OCI-LY7 (cell line): ENCODE results near the gene WDR37. TPM values are rescaled to one million over a fixed set of nuclear protein-coding genes. Genes with fewer than 3 reads are reported as not detected.
"Not testable (repeated sequence)": the region's sequence is repeated elsewhere in the genome, so short reads cannot be mapped to it uniquely, and the experiment has no call there.

Source experiments
- BruUV-seq: library from RNA; stranded (reverse); fragments of 400-500 nt; replicated peaks from 2 replicates; lab custom pipeline; 2021; lab: Mats Ljungman, UMichigan
- CTCF ChIA-PET: fragments of 300-600 bp; sonication (Branson Sonifier 250); formaldehyde crosslinking; loops from one replicate; lab custom pipeline; 2022; ENCODE audit warnings: antibody characterized with exemption; ENCODE audit not compliant: unreplicated experiment; lab: Charles Lee
- POLR2A ChIA-PET: fragments of 300-600 bp; sonication (Branson Sonifier 250); formaldehyde crosslinking; loops from one replicate; lab custom pipeline; 2022; ENCODE audit warnings: antibody characterized with exemption; lab: Charles Lee
- DNase-seq: peaks from one replicate; pipeline ENCODE4 v3.0.0-alpha.2; 2015; ENCODE audit warnings: low spot score
- H2AFZ ChIP-seq: fragments of 200-600 bp; sonication (generic), shearing (Covaris generic); 2 replicates; pipeline ENCODE4 v1.6.1; 2014; ENCODE audit warnings: mild to moderate bottlenecking, antibody characterized with exemption, low read length, moderate library complexity
- H3K27ac ChIP-seq: fragments of 200-600 bp; sonication (generic); 2 replicates; pipeline ENCODE4 v1.5.1; 2014; ENCODE audit warnings: mixed run types, low read depth, mild to moderate bottlenecking, moderate library complexity, low read length, inconsistent platforms; ENCODE audit not compliant: poor library complexity, severe bottlenecking
- H3K36me3 ChIP-seq: fragments of 200-600 bp; sonication (generic); 2 replicates; pipeline ENCODE4 v1.6.1; 2014; ENCODE audit warnings: mild to moderate bottlenecking, antibody characterized with exemption, low read length, moderate library complexity, mixed read lengths; ENCODE audit not compliant: insufficient read depth
- H3K4me1 ChIP-seq: fragments of 200-600 bp; sonication (generic); 2 replicates; pipeline ENCODE4 v1.5.1; 2014; ENCODE audit warnings: mild to moderate bottlenecking, low read length; ENCODE audit not compliant: insufficient read depth, poor library complexity, severe bottlenecking
- H3K4me2 ChIP-seq: fragments of 200-600 bp; sonication (generic); 2 replicates; pipeline ENCODE4 v1.6.1; 2014; ENCODE audit warnings: mild to moderate bottlenecking, low read length
- H3K4me3 ChIP-seq: fragments of 200-600 bp; sonication (generic); 2 replicates; pipeline ENCODE4 v1.5.1; 2014; ENCODE audit warnings: mild to moderate bottlenecking, low read depth, low read length; ENCODE audit not compliant: poor library complexity, severe bottlenecking
- H3K79me2 ChIP-seq: fragments of 200-600 bp; sonication (generic); 2 replicates; pipeline ENCODE4 v1.6.1; 2016; ENCODE audit warnings: low read depth, mild to moderate bottlenecking, low read length, moderate library complexity, mixed read lengths; ENCODE audit not compliant: insufficient read depth
- H3K9me2 ChIP-seq: fragments of 200-600 bp; sonication (generic); 2 replicates; pipeline ENCODE4 v1.6.1; 2016; ENCODE audit warnings: mild to moderate bottlenecking, low read length, mixed read lengths; ENCODE audit not compliant: insufficient read depth
- H3K9me3 ChIP-seq: fragments of 200-600 bp; sonication (generic); 2 replicates; pipeline ENCODE4 v1.6.1; 2014; ENCODE audit warnings: mild to moderate bottlenecking, mixed run types, low read length, mixed read lengths
- H4K20me1 ChIP-seq: fragments of 200-600 bp; sonication (generic); 2 replicates; pipeline ENCODE4 v1.6.1; 2014; ENCODE audit warnings: mild to moderate bottlenecking, antibody characterized with exemption, low read length, moderate library complexity, mixed read lengths; ENCODE audit not compliant: insufficient read depth
- CTCF ChIP-seq: fragments of 200-600 bp; sonication (generic); conservative IDR thresholded peaks from 2 replicates; pipeline ENCODE4 v1.5.1; 2014; ENCODE audit warnings: mild to moderate bottlenecking, antibody characterized with exemption, low read length, moderate library complexity, mixed read lengths
- EZH2phosphoT487 ChIP-seq: fragments of 200-600 bp; sonication (generic); IDR thresholded peaks from 2 replicates; pipeline ENCODE4 v1.6.1; 2018; ENCODE audit warnings: low read depth, borderline replicate concordance, mild to moderate bottlenecking, mixed run types, antibody characterized with exemption, low read length, moderate library complexity, mixed read lengths
- intact Hi-C: fragments of 100-400 bp; cut with micrococcal nuclease; formaldehyde crosslinking; loops from one replicate; pipeline ENCODE4 v1.10.0; 2022; ENCODE audit not compliant: unreplicated experiment
- total RNA-seq, 2 experiments: library from RNA; depleted of rRNA in 1 of 2; stranded (reverse); fragments of >200 nt in 1 of 2; shearing (Covaris generic) in 1 of 2; gene quantifications; 2 replicates each; pipeline ENCODE4 v1.2.3, GENCODE V29; 2014 to 2022

WDR37 gene
- total RNA-seq, 2 experiments from 2014 or later: 9.7 to 18.9 TPM

GRCh38 chr10:1117651-1118050 is 61.5 kb downstream of the WDR37 start:
- POLR2A ChIA-PET: interaction anchor here (0.6 kb wide), 1 partner anchor 431 kb away, joined by 3 read pairs; no protein-coding TSS in a partner anchor
- no peak for TF ChIP-seq EZH2phosphoT487
- TF ChIP-seq CTCF: no peak
- intact Hi-C loops: no loop called here
- no TSS peak for BruUV-seq
- peaks cover 7% of the 10 kb centered on the region for H3K4me1 ChIP-seq
- no peaks in the 10 kb centered on the region for H3K79me2 ChIP-seq
- no peaks in the 10 kb centered on the region for H3K9me2 ChIP-seq
- no peak overlapping the region for H3K4me2 ChIP-seq
- no peak for DNase-seq
- H4K20me1 ChIP-seq: no peaks in the 10 kb centered on the region
- no peaks in the 10 kb centered on the region for H3K9me3 ChIP-seq
- no peak overlapping the region for H2AFZ ChIP-seq
- no peak overlapping the region for H3K4me3 ChIP-seq
- H3K36me3 ChIP-seq: peaks cover 54% of the 10 kb centered on the region; the same call in 1 of the 2 replicates
- no peak overlapping the region for H3K27ac ChIP-seq
- CTCF ChIA-PET: no interaction called here

GRCh38 chr10:1118318-1118717 is 62.1 kb downstream of the WDR37 start:
- H3K27ac ChIP-seq, H3K4me1 ChIP-seq, H3K79me2 ChIP-seq, H3K9me3 ChIP-seq, H3K4me3 ChIP-seq, DNase-seq, H2AFZ ChIP-seq, H3K9me2 ChIP-seq, H4K20me1 ChIP-seq, H3K4me2 ChIP-seq, CTCF ChIA-PET, intact Hi-C loops, BruUV-seq: not testable (repeated sequence)
- peaks cover 53% of the 10 kb centered on the region; the same call in 1 of the 2 replicates for H3K36me3 ChIP-seq
- POLR2A ChIA-PET: interaction anchor here (0.6 kb wide), 1 partner anchor 430 kb away, joined by 3 read pairs; no protein-coding TSS in a partner anchor

- Histone ChIP-seq H3K27ac (no peak overlapping the region), H3K9me3 (no peaks in the 10 kb centered on the region), H3K36me3 (peaks cover 56% of the 10 kb centered on the region; the same call in 1 of the 2 replicates), H3K9me2 (no peaks in the 10 kb centered on the region), H4K20me1 (no peaks in the 10 kb centered on the region), H3K4me1 (peaks cover 7% of the 10 kb centered on the region), H3K79me2 (no peaks in the 10 kb centered on the region), H3K4me2 (no peak overlapping the region), H3K4me3 (no peak overlapping the region), H2AFZ (no peak overlapping the region)
- no peak for DNase-seq
- TF ChIP-seq EZH2phosphoT487 (no peak), CTCF (no peak)
- BruUV-seq: no TSS peak
- intact Hi-C loops: no loop called here
- CTCF ChIA-PET: no interaction called here
- POLR2A ChIA-PET: no interaction called here
Measured at GRCh38 chr10:1119027-1119426, 62.8 kb downstream of the WDR37 start.
